Glomerular endothelial cell (primary cell): Measurements from ENCODE around the gene INTS3. TPM values are rescaled to one million over a fixed set of nuclear protein-coding genes. Genes with fewer than 3 reads are reported as not detected.
"Not testable (repeated sequence)": the region's sequence is repeated elsewhere in the genome, so short reads cannot be mapped to it uniquely, and the experiment has no call there.

ENCODE experiments used
- DNase-seq: peaks from one replicate; pipeline ENCODE4 v3.0.0-alpha.2; 2011; ENCODE audit warnings: low read depth, low spot score; ENCODE audit errors: extremely low read depth
- total RNA-seq: library from RNA; depleted of rRNA; stranded (reverse); fragments of >200 nt; gene quantifications from 2 replicates; pipeline ENCODE4 v1.2.3, GENCODE V29; 2015

Gene INTS3
- total RNA-seq, 1 donor from 2014 or later = 48.9 TPM

GRCh38 chr1:153776845-153777370 lies 49.1 kb downstream of the INTS3 start:
- no peak for DNase-seq

GRCh38 chr1:153777648-153778047 lies 49.8 kb downstream of the INTS3 start:
- no peak for DNase-seq

GRCh38 chr1:153778051-153778823 lies 50.4 kb downstream of the INTS3 start:
- DNase-seq = no peak

GRCh38 chr1:153778824-153779519 lies 51.1 kb downstream of the INTS3 start:
- DNase-seq = no peak

- DNase-seq = no peak
Measured at GRCh38 chr1:153779781-153780541, 52.1 kb downstream of the INTS3 start.

- no peak for DNase-seq
Measured at GRCh38 chr1:153780551-153780950, 52.7 kb downstream of the INTS3 start.

- not testable (repeated sequence) for DNase-seq
Measured at GRCh38 chr1:153782648-153783047, 54.8 kb downstream of the INTS3 start.

GRCh38 chr1:153783233-153784190 lies 55.7 kb downstream of the INTS3 start:
- no peak for DNase-seq

- no peak for DNase-seq
Measured at GRCh38 chr1:153786038-153786790, 58.4 kb downstream of the INTS3 start.

GRCh38 chr1:153789478-153790034 lies 61.7 kb downstream of the INTS3 start:
- no peak for DNase-seq

GRCh38 chr1:153790313-153790965 lies 62.6 kb downstream of the INTS3 start:
- DNase-seq = no peak

GRCh38 chr1:153790966-153791647 lies 63.3 kb downstream of the INTS3 start:
- no peak for DNase-seq

GRCh38 chr1:153791648-153792253 lies 63.9 kb downstream of the INTS3 start:
- DNase-seq = no peak

GRCh38 chr1:153792631-153793041 lies 64.8 kb downstream of the INTS3 start:
- DNase-seq = no peak

GRCh38 chr1:153793261-153793972 lies 65.6 kb downstream of the INTS3 start:
- DNase-seq = no peak

- no peak for DNase-seq
Measured at GRCh38 chr1:153793973-153794615, 66.2 kb downstream of the INTS3 start.
